GM12878 (cell line): ENCODE results near the gene SATB1.

Source experiments
- CBFB ChIP-seq: IDR thresholded peaks from 2 replicates; pipeline ENCODE4 v1.6.1; 2016; ENCODE audit warnings: antibody characterized with exemption, low read depth
- CEBPB ChIP-seq, 2 experiments: fragments of 150-350 bp in 1 of 2; IDR thresholded peaks; 2 replicates each; pipeline ENCODE4 v1.6.1; 2012 to 2014; ENCODE audit warnings: low read depth in 2 of 2, low read length in 2 of 2, borderline replicate concordance in 1 of 2, inconsistent platforms in 1 of 2
- CHD1 ChIP-seq: IDR thresholded peaks from 2 replicates; pipeline ENCODE4 v1.6.1; 2012; ENCODE audit warnings: low read depth, low read length, improper control_type of control experiment
- CTCF ChIP-seq, 3 experiments: IDR thresholded peaks in 2 of 3; conservative IDR thresholded peaks in 1 of 3; 2 replicates each; pipeline ENCODE4 v1.5.1; 2011; ENCODE audit warnings: low read depth in 3 of 3, low read length in 3 of 3, mild to moderate bottlenecking in 3 of 3, control low read depth in 2 of 3, moderate library complexity in 2 of 3, inconsistent platforms in 1 of 3, mixed read lengths in 1 of 3; ENCODE audit not compliant: control insufficient read depth in 2 of 3, insufficient read depth in 1 of 3; ENCODE audit errors: extremely low read depth in 1 of 3
- ESRRA ChIP-seq: IDR thresholded peaks from 2 replicates; pipeline ENCODE4 v1.6.1; 2012; ENCODE audit warnings: mild to moderate bottlenecking, low read length, improper control_type of control experiment
- EZH2 ChIP-seq: IDR thresholded peaks from 2 replicates; pipeline ENCODE4 v1.6.1; 2012; ENCODE audit warnings: low read depth, mild to moderate bottlenecking, control low read depth, inconsistent platforms, low read length, borderline replicate concordance; ENCODE audit not compliant: control insufficient read depth
- FOS ChIP-seq: IDR thresholded peaks from 3 replicates; pipeline ENCODE4 v1.6.1; 2011; ENCODE audit warnings: borderline replicate concordance; ENCODE audit not compliant: insufficient read length; ENCODE audit errors: extremely low read depth
- POLR2A ChIP-seq: IDR thresholded peaks from 2 replicates; pipeline ENCODE4 v1.6.1; 2011; ENCODE audit warnings: low read depth, mild to moderate bottlenecking, low read length
- RELB ChIP-seq: fragments of 450-650 bp; IDR thresholded peaks from 2 replicates; pipeline ENCODE4 v1.6.1; 2017; ENCODE audit warnings: low read depth, mild to moderate bottlenecking, moderate library complexity
- TARDBP ChIP-seq: IDR thresholded peaks from 2 replicates; pipeline ENCODE4 v1.6.1; 2016; ENCODE audit warnings: borderline replicate concordance
- TF ChIP-seq, protein P1 (sequence below): IDR thresholded peaks from 2 replicates; pipeline ENCODE4 v1.6.1; 2011; ENCODE audit warnings: borderline replicate concordance, low read depth, mild to moderate bottlenecking, moderate library complexity, mixed read lengths, low read length; ENCODE audit not compliant: insufficient read depth; ENCODE audit errors: extremely low read length
- TF ChIP-seq, protein P2 (sequence below): IDR thresholded peaks from 2 replicates; pipeline ENCODE4 v1.6.1; 2011; ENCODE audit warnings: borderline replicate concordance, low read depth, mild to moderate bottlenecking, moderate library complexity, low read length; ENCODE audit not compliant: insufficient read depth, poor library complexity, severe bottlenecking

- TF ChIP-seq EZH2 (no peak), RELB (no peak), TARDBP (no peak), FOS (no peak), CEBPB (IDR thresholded peaks at IDR 0.05; ENCODE audit: borderline replicate concordance in 1 of 2, low read depth in 2 of 2, low read length in 2 of 2) (no peak), CTCF (IDR thresholded peaks at IDR 0.05 in 2 of 3, conservative IDR thresholded peaks at IDR 0.05 in 1 of 3; ENCODE audit: control insufficient read depth in 2 of 3, extremely low read depth in 1 of 3, insufficient read depth in 1 of 3, low read depth in 3 of 3, low read length in 3 of 3) (no peak), CHD1 (no peak), ESRRA (no peak), CBFB (no peak), POLR2A (no peak)
- TF ChIP-seq, protein P1, sequence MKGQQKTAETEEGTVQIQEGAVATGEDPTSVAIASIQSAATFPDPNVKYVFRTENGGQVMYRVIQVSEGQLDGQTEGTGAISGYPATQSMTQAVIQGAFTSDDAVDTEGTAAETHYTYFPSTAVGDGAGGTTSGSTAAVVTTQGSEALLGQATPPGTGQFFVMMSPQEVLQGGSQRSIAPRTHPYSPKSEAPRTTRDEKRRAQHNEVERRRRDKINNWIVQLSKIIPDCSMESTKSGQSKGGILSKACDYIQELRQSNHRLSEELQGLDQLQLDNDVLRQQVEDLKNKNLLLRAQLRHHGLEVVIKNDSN, result no peak
- TF ChIP-seq, protein P2, sequence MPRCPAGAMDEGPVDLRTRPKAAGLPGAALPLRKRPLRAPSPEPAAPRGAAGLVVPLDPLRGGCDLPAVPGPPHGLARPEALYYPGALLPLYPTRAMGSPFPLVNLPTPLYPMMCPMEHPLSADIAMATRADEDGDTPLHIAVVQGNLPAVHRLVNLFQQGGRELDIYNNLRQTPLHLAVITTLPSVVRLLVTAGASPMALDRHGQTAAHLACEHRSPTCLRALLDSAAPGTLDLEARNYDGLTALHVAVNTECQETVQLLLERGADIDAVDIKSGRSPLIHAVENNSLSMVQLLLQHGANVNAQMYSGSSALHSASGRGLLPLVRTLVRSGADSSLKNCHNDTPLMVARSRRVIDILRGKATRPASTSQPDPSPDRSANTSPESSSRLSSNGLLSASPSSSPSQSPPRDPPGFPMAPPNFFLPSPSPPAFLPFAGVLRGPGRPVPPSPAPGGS, result no peak
Measured at GRCh38 chr3:18411541-18411940, 13.6 kb downstream of the SATB1 start.
